Prostate gland (tissue), 2 donors: ENCODE data around the gene NCOA1.

Experiments used
- POLR2A ChIP-seq: fragments of 450-650 bp; IDR thresholded peaks from one replicate; pipeline ENCODE4 v1.6.1; 2016; ENCODE audit warnings: antibody characterized with exemption, mild to moderate bottlenecking
- TF ChIP-seq, protein P1 (sequence below), 4 experiments: fragments of 200-600 bp in 2 of 4; fragments of 450-650 bp in 2 of 4; sonication (generic) in 2 of 4; IDR thresholded peaks; 1 replicate in 3 of 4; 2 replicates in 1 of 4; pipeline ENCODE4 v1.5.1; 2016 to 2019; ENCODE audit warnings: antibody characterized with exemption in 4 of 4, mild to moderate bottlenecking in 2 of 4, moderate library complexity in 2 of 4

DNA sequence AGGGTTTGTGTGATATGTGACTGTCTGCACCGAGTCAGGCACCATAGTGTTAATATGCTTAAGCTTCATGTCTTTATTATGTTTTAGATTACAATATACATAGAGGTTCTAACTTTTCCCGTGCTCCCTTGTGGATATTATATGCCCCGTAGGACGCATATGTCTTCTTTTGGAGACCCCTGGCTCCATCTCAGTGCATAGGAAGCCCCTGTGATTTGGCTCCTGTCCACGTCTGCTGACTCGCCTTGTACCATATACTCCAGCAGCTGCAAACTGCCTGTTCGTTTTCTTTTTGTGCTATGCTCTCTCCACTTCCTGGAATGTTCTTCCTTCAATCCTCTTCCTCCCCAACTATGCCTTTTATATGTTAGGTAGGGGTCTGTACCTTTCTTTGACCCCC is 191.2 kb downstream of the NCOA1 start:
- TF ChIP-seq, protein P1, sequence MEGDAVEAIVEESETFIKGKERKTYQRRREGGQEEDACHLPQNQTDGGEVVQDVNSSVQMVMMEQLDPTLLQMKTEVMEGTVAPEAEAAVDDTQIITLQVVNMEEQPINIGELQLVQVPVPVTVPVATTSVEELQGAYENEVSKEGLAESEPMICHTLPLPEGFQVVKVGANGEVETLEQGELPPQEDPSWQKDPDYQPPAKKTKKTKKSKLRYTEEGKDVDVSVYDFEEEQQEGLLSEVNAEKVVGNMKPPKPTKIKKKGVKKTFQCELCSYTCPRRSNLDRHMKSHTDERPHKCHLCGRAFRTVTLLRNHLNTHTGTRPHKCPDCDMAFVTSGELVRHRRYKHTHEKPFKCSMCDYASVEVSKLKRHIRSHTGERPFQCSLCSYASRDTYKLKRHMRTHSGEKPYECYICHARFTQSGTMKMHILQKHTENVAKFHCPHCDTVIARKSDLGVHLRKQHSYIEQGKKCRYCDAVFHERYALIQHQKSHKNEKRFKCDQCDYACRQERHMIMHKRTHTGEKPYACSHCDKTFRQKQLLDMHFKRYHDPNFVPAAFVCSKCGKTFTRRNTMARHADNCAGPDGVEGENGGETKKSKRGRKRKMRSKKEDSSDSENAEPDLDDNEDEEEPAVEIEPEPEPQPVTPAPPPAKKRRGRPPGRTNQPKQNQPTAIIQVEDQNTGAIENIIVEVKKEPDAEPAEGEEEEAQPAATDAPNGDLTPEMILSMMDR (IDR thresholded peaks at IDR 0.05), result no peak
- no peak for TF ChIP-seq POLR2A
